Liver (tissue), 9 donors: ENCODE results near the gene LMCD1. TPM values are rescaled to one million over a fixed set of nuclear protein-coding genes. Genes with fewer than 3 reads are reported as not detected.

ENCODE experiments used
- DNase-seq: peaks from one replicate; pipeline ENCODE4 v3.0.0-alpha.2; 2017; ENCODE audit warnings: low spot score
- H3K27ac ChIP-seq, 2 donors: one replicate each; pipeline ENCODE4 v1.7.0; 2013; ENCODE audit warnings: inconsistent platforms in 2 of 2, low read length in 2 of 2, control low read depth in 1 of 2, low read depth in 1 of 2, mild to moderate bottlenecking in 1 of 2
- H3K27me3 ChIP-seq, 4 donors: one replicate each; pipeline versions ENCODE4 v1.6.1 to v1.7.0; 2013; ENCODE audit warnings: low read length in 3 of 4, inconsistent platforms in 1 of 4, mild to moderate bottlenecking in 1 of 4, moderate library complexity in 1 of 4; ENCODE audit not compliant: control insufficient read depth in 4 of 4, insufficient read depth in 4 of 4
- H3K36me3 ChIP-seq, 4 donors: one replicate each; pipeline versions ENCODE4 v1.6.1 to v1.7.0; 2013; ENCODE audit warnings: low read length in 3 of 4, mild to moderate bottlenecking in 3 of 4, low read depth in 1 of 4, moderate library complexity in 1 of 4; ENCODE audit not compliant: control insufficient read depth in 4 of 4, insufficient read depth in 3 of 4
- H3K4me1 ChIP-seq, 4 donors: one replicate each; pipeline versions ENCODE4 v1.6.1 to v1.7.0; 2013; ENCODE audit warnings: low read length in 3 of 4, mild to moderate bottlenecking in 3 of 4, moderate library complexity in 1 of 4; ENCODE audit not compliant: control insufficient read depth in 4 of 4, insufficient read depth in 4 of 4
- H3K4me3 ChIP-seq, 3 donors: one replicate each; pipeline versions ENCODE4 v1.6.1 to v1.7.0; 2013; ENCODE audit warnings: low read length in 3 of 3, control low read depth in 1 of 3, low read depth in 1 of 3, mild to moderate bottlenecking in 1 of 3
- H3K9ac ChIP-seq, 2 donors: one replicate each; pipeline ENCODE4 v1.7.0; 2013; ENCODE audit warnings: low read length in 2 of 2, mild to moderate bottlenecking in 2 of 2, moderate library complexity in 2 of 2, control low read depth in 1 of 2, low read depth in 1 of 2
- H3K9me3 ChIP-seq, 4 donors: one replicate each; pipeline versions ENCODE4 v1.6.1 to v1.7.0; 2013; ENCODE audit warnings: low read length in 3 of 4; ENCODE audit not compliant: control insufficient read depth in 4 of 4
- ATF3 ChIP-seq: IDR thresholded peaks from 2 replicates; pipeline ENCODE4 v1.6.1; 2016; ENCODE audit warnings: antibody characterized with exemption
- CTCF ChIP-seq: fragments of 150-350 bp; IDR thresholded peaks from 2 replicates; pipeline ENCODE4 v1.5.1; 2017; ENCODE audit warnings: improper control_type of control experiment, low read depth, low read length; ENCODE audit not compliant: missing input control
- EGR1 ChIP-seq, 2 donors: IDR thresholded peaks; 2 replicates each; pipeline ENCODE4 v1.6.1; 2016 to 2018; ENCODE audit warnings: antibody characterized with exemption in 2 of 2, low read depth in 2 of 2
- FOXA1 ChIP-seq: IDR thresholded peaks from 2 replicates; pipeline ENCODE4 v1.6.1; 2016; ENCODE audit warnings: antibody characterized with exemption
- FOXA2 ChIP-seq: IDR thresholded peaks from 2 replicates; pipeline ENCODE4 v1.6.1; 2016; ENCODE audit warnings: antibody characterized with exemption
- GABPA ChIP-seq, 2 donors: IDR thresholded peaks in 1 of 2; conservative IDR thresholded peaks in 1 of 2; 2 replicates each; pipeline ENCODE4 v1.6.1; 2016; ENCODE audit warnings: antibody characterized with exemption in 2 of 2, mild to moderate bottlenecking in 1 of 2, moderate library complexity in 1 of 2
- HNF4A ChIP-seq, 2 donors: conservative IDR thresholded peaks; 2 replicates each; pipeline ENCODE4 v1.6.1; 2016; ENCODE audit warnings: antibody characterized with exemption in 2 of 2, mild to moderate bottlenecking in 2 of 2
- HNF4G ChIP-seq: IDR thresholded peaks from 2 replicates; pipeline ENCODE4 v1.6.1; 2016; ENCODE audit warnings: antibody characterized with exemption
- JUND ChIP-seq, 2 donors: IDR thresholded peaks; 2 replicates each; pipeline ENCODE4 v1.6.1; 2016; ENCODE audit warnings: antibody characterized with exemption in 2 of 2
- MAX ChIP-seq: IDR thresholded peaks from 2 replicates; pipeline ENCODE4 v1.6.1; 2016; ENCODE audit warnings: antibody characterized with exemption
- NR2F2 ChIP-seq: IDR thresholded peaks from 2 replicates; pipeline ENCODE4 v1.6.1; 2016; ENCODE audit warnings: antibody characterized with exemption
- RAD21 ChIP-seq, 2 donors: IDR thresholded peaks; 2 replicates each; pipeline ENCODE4 v1.6.1; 2016; ENCODE audit warnings: antibody characterized with exemption in 2 of 2, mild to moderate bottlenecking in 2 of 2
- REST ChIP-seq: IDR thresholded peaks from 2 replicates; pipeline ENCODE4 v1.6.1; 2016; ENCODE audit warnings: antibody characterized with exemption, mild to moderate bottlenecking
- RXRA ChIP-seq, 2 donors: IDR thresholded peaks; 2 replicates each; pipeline ENCODE4 v1.6.1; 2017 to 2018; ENCODE audit warnings: antibody characterized with exemption in 2 of 2, mild to moderate bottlenecking in 1 of 2
- SP1 ChIP-seq: IDR thresholded peaks from 2 replicates; pipeline ENCODE4 v1.6.1; 2018; ENCODE audit warnings: antibody characterized with exemption, mild to moderate bottlenecking
- TAF1 ChIP-seq: conservative IDR thresholded peaks from 2 replicates; pipeline ENCODE4 v1.6.1; 2016; ENCODE audit warnings: antibody characterized with exemption, mild to moderate bottlenecking
- YY1 ChIP-seq: IDR thresholded peaks from 2 replicates; pipeline ENCODE4 v1.6.1; 2016; ENCODE audit warnings: antibody characterized with exemption, mild to moderate bottlenecking
- ZBTB33 ChIP-seq: IDR thresholded peaks from 2 replicates; pipeline ENCODE4 v1.6.1; 2016; ENCODE audit warnings: antibody characterized with exemption
- WGBS: extraction: QIAGEN DNeasy Blood & Tissue Kit; methylation state at CpG from one replicate; pipeline ENCODE4 v1.1.7; 2013; 5-methylcytosine and 5-hydroxymethylcytosine counted together
- polyA plus RNA-seq, 2 donors: library from polyadenylated mRNA; stranded (reverse) in 1 of 2; unstranded in 1 of 2; fragments of 200-250 nt in 1 of 2; fragments of >200 nt in 1 of 2; fragmentation: Nextera tagmentation in 1 of 2; extraction: Ambion mirVana in 1 of 2; gene quantifications; one replicate each; pipeline versions ENCODE4 v1.2.1 to v1.2.3, GENCODE V29; 2013 to 2015
- total RNA-seq, 2 donors: library from RNA; depleted of rRNA; stranded (reverse); fragments of >200 nt; gene quantifications; one replicate each; pipeline ENCODE4 v1.2.3, GENCODE V29; 2014
- donor health status: healthy.
- donor health status: healthy.
- donor health status: healthy.
- donor health status: healthy.
- donor health status: healthy.

The LMCD1 gene
- total RNA-seq (1 to 10 TPM; 5.2 to 8.3 TPM), polyA plus RNA-seq (1 to 10 TPM; 3.1 to 6.8 TPM)

GRCh38 chr3:8501371-8502131 is at the start of gene LMCD1:
Gene LMCD1 (plus strand): TSS chr3:8501823. CDS start chr3:8501939, 116 bp downstream.
- H3K27ac ChIP-seq = peak within 1 kb of the TSS; percentile 72 to 91
- TF ChIP-seq YY1 = peak; percentile 96
- TF ChIP-seq FOXA1 = no peak
- TF ChIP-seq RAD21 (IDR thresholded peaks at IDR 0.05) = peak; percentile 33 to 67
- no peak for TF ChIP-seq HNF4G
- TF ChIP-seq REST = peak; percentile 83
- TF ChIP-seq ZBTB33 = peak; percentile 24
- peak; percentile 34 for TF ChIP-seq CTCF
- TF ChIP-seq TAF1 = peak; percentile 77
- TF ChIP-seq NR2F2 = peak; percentile 38
- TF ChIP-seq GABPA (IDR thresholded peaks at IDR 0.05 in 1 of 2, conservative IDR thresholded peaks at IDR 0.05 in 1 of 2) = no peak
- no peak for TF ChIP-seq FOXA2
- peak; percentile 50 to 57 for TF ChIP-seq HNF4A (conservative IDR thresholded peaks at IDR 0.05)
- peak; percentile 7 to 73 for TF ChIP-seq JUND (IDR thresholded peaks at IDR 0.05)
- peak; percentile 51 for TF ChIP-seq MAX
- TF ChIP-seq SP1 = peak; percentile 92
- TF ChIP-seq ATF3 = no peak
- peak in 1 of 2 donors; percentile 15 for TF ChIP-seq EGR1 (IDR thresholded peaks at IDR 0.05; ENCODE audit: low read depth in 2 of 2)
- peak; percentile 64 to 67 for TF ChIP-seq RXRA (IDR thresholded peaks at IDR 0.05)

More at GRCh38 chr3:8501371-8502131, at the start of gene LMCD1:
- Histone ChIP-seq H3K4me1 (peaks cover 4 to 38% (median 19%) of the 10 kb centered on the region in 4 donors), H3K9ac (peak within 1 kb of the TSS; percentile 56 to 87), H3K9me3 (no peaks in the 10 kb centered on the region), H3K4me3 (peak within 1 kb of the TSS; percentile 32 to 51 (median 43)), H3K36me3 (no peaks in the 10 kb centered on the region), H3K27me3 (no peaks in the 10 kb centered on the region)
- DNase-seq = peak; percentile 83
- WGBS = 1% methylated on average over 49 of the region's 49 CpGs
